HCT116 (cell line): ENCODE data around the gene DNAJC4. TPM values are rescaled to one million over a fixed set of nuclear protein-coding genes. Genes with fewer than 3 reads are reported as not detected.

Experiments used
- ATAC-seq: fragments of 200-7000 bp; cut with Tn5 transposase; 2 replicates; pipeline ENCODE4 v1.9.1; 2020; ENCODE audit warnings: mild to moderate bottlenecking, moderate library complexity
- Bru-seq: library from RNA; stranded (reverse); fragments of 400-500 nt; gene quantifications from one replicate; lab custom pipeline; 2021; lab: Mats Ljungman, UMichigan
- BruChase-seq, 2 experiments: library from RNA; stranded (reverse); fragments of 400-500 nt; gene quantifications; one replicate each; lab custom pipeline; 2021; lab: Mats Ljungman, UMichigan
- BruUV-seq: library from RNA; stranded (reverse); fragments of 400-500 nt; replicated peaks from 2 replicates; lab custom pipeline; 2021; lab: Mats Ljungman, UMichigan
- CTCF ChIA-PET: fragments of 300-600 bp; sonication (Branson Sonifier 250); formaldehyde crosslinking; loops from one replicate; lab custom pipeline; 2021; ENCODE audit warnings: antibody characterized with exemption; lab: Charles Lee
- POLR2A ChIA-PET: fragments of 300-600, 350-600 bp; sonication (Branson Sonifier 250); formaldehyde crosslinking; loops from one replicate; lab custom pipeline; 2021; ENCODE audit warnings: antibody characterized with exemption; lab: Charles Lee
- RAD21 ChIA-PET, 2 experiments: fragments of 300-600 bp; sonication (Branson Sonifier 250); formaldehyde crosslinking; loops; one replicate each; lab custom pipeline; 2023; ENCODE audit warnings: low total read pairs in 2 of 2; ENCODE audit not compliant: uncharacterized antibody in 2 of 2, unreplicated experiment in 2 of 2, low non-redundant PET in 1 of 2; lab: Charles Lee
- DNase-seq: peaks from one replicate; pipeline ENCODE4 v3.0.0-alpha.2; 2010; ENCODE audit warnings: low read depth, low spot score
- H2AFZ ChIP-seq: fragments of 200-600 bp; shearing (Covaris generic), sonication (generic); 2 replicates; pipeline ENCODE4 v1.6.1; 2017; ENCODE audit warnings: low read depth, mixed run types, mixed read lengths, antibody characterized with exemption, low read length; ENCODE audit not compliant: poor library complexity, severe bottlenecking
- H3K27ac ChIP-seq: 2 replicates; pipeline ENCODE4 v1.5.1; 2012; ENCODE audit warnings: low read depth, low read length
- H3K27me3 ChIP-seq: fragments of 200-600 bp; sonication (generic); 2 replicates; pipeline ENCODE4 v1.6.1; 2016; ENCODE audit warnings: mixed run types, low read length, mixed read lengths; ENCODE audit not compliant: insufficient read depth
- H3K36me3 ChIP-seq, 2 experiments: fragments of 200-500 bp in 1 of 2; fragments of 200-600 bp in 1 of 2; sonication (Bioruptor generic) in 1 of 2; sonication (generic) in 1 of 2; 2 replicates each; pipeline versions ENCODE4 v1.5.1 to v1.6.1; 2014 to 2016; ENCODE audit warnings: low read length in 2 of 2, inconsistent platforms in 1 of 2, mixed read lengths in 1 of 2, mixed run types in 1 of 2; ENCODE audit not compliant: insufficient read depth in 2 of 2, control insufficient read depth in 1 of 2
- H3K4me1 ChIP-seq, 2 experiments: fragments of 200-600 bp in 1 of 2; sonication (generic) in 1 of 2; 2 replicates each; pipeline versions ENCODE4 v1.5.1 to v1.6.1; 2012 to 2017; ENCODE audit warnings: low read length in 2 of 2, inconsistent platforms in 1 of 2, mild to moderate bottlenecking in 1 of 2, mixed read lengths in 1 of 2, mixed run types in 1 of 2, moderate library complexity in 1 of 2; ENCODE audit not compliant: insufficient read depth in 2 of 2, control insufficient read depth in 1 of 2
- H3K4me2 ChIP-seq: fragments of 200-600 bp; sonication (generic); 2 replicates; pipeline ENCODE4 v1.6.1; 2017; ENCODE audit warnings: mixed run types, low read length, mixed read lengths
- H3K4me3 ChIP-seq, 2 experiments: fragments of 200-600 bp in 1 of 2; sonication (generic) in 1 of 2; replicated peaks in 1 of 2; 2 replicates each; pipeline ENCODE4 v1.5.1; 2011 to 2016; ENCODE audit warnings: low read length in 2 of 2, control low read depth in 1 of 2, low read depth in 1 of 2, mild to moderate bottlenecking in 1 of 2, mixed read lengths in 1 of 2, mixed run types in 1 of 2
- H3K79me2 ChIP-seq: fragments of 200-600 bp; sonication (generic); 2 replicates; pipeline ENCODE4 v1.6.1; 2017; ENCODE audit warnings: mild to moderate bottlenecking, mixed run types, low read length, moderate library complexity, mixed read lengths; ENCODE audit not compliant: insufficient read depth
- H3K9ac ChIP-seq: fragments of 200-600 bp; sonication (generic); 2 replicates; pipeline ENCODE4 v1.6.1; 2016; ENCODE audit warnings: low read length, mixed read lengths
- H3K9me2 ChIP-seq: fragments of 200-600 bp; sonication (generic), shearing (Covaris generic); 2 replicates; pipeline ENCODE4 v1.6.1; 2017; ENCODE audit warnings: mixed run types, mild to moderate bottlenecking, moderate library complexity; ENCODE audit not compliant: insufficient read depth
- H3K9me3 ChIP-seq, 2 experiments: fragments of 200-500 bp in 1 of 2; fragments of 200-600 bp in 1 of 2; sonication (Bioruptor generic) in 1 of 2; sonication (generic) in 1 of 2; 2 replicates each; pipeline ENCODE4 v1.6.1; 2014 to 2017; ENCODE audit warnings: low read length in 2 of 2, mixed read lengths in 2 of 2, inconsistent platforms in 1 of 2, low read depth in 1 of 2, mild to moderate bottlenecking in 1 of 2, mixed run types in 1 of 2, moderate library complexity in 1 of 2; ENCODE audit not compliant: control insufficient read depth in 1 of 2, insufficient read depth in 1 of 2
- H4K20me1 ChIP-seq: fragments of 200-600 bp; sonication (generic), shearing (Covaris generic); 2 replicates; pipeline ENCODE4 v1.6.1; 2017; ENCODE audit warnings: mixed run types, mild to moderate bottlenecking, moderate library complexity; ENCODE audit not compliant: insufficient read depth
- EGR1 ChIP-seq: IDR thresholded peaks from 2 replicates; pipeline ENCODE4 v1.6.1; 2012; ENCODE audit warnings: low read depth
- ELF1 ChIP-seq: IDR thresholded peaks from 2 replicates; pipeline ENCODE4 v1.6.1; 2012; ENCODE audit warnings: low read depth, borderline replicate concordance
- FOSL1 ChIP-seq: IDR thresholded peaks from 2 replicates; pipeline ENCODE4 v1.6.1; 2012; ENCODE audit warnings: low read depth
- POLR2A ChIP-seq: IDR thresholded peaks from 2 replicates; pipeline ENCODE4 v1.7.0; 2011; ENCODE audit warnings: borderline replicate concordance; ENCODE audit not compliant: insufficient read depth, insufficient read length; ENCODE audit errors: extremely low read depth
- POLR2AphosphoS5 ChIP-seq: IDR thresholded peaks from 2 replicates; pipeline ENCODE4 v1.6.1; 2011; ENCODE audit warnings: mild to moderate bottlenecking, low read depth, low read length, moderate library complexity
- RAD21 ChIP-seq: IDR thresholded peaks from 2 replicates; pipeline ENCODE4 v1.6.1; 2012; ENCODE audit warnings: low read depth, mild to moderate bottlenecking
- SP1 ChIP-seq: IDR thresholded peaks from 2 replicates; pipeline ENCODE4 v1.6.1; 2012; ENCODE audit warnings: low read depth
- TCF7L2 ChIP-seq: IDR thresholded peaks from 2 replicates; pipeline ENCODE4 v1.7.0; 2011; ENCODE audit warnings: borderline replicate concordance, inconsistent platforms; ENCODE audit not compliant: insufficient read depth, insufficient read length; ENCODE audit errors: extremely low read depth
- YY1 ChIP-seq: IDR thresholded peaks from 2 replicates; pipeline ENCODE4 v1.6.1; 2011; ENCODE audit warnings: low read length, low read depth, moderate library complexity, mild to moderate bottlenecking; ENCODE audit not compliant: insufficient replicate concordance; ENCODE audit errors: extremely low read depth
- ZFX ChIP-seq: fragments of 450-650 bp; IDR thresholded peaks from 2 replicates; pipeline ENCODE4 v1.6.1; 2017
- intact Hi-C: fragments of 100-400 bp; cut with micrococcal nuclease; formaldehyde crosslinking; loops from 2 replicates; pipeline ENCODE4 v1.10.0; 2022
- long read RNA-seq: library from polyadenylated mRNA; unstranded; transcript quantifications from one replicate; pipeline ENCODE4 v2.0.0, GENCODE V29; 2021; ENCODE audit not compliant: unreplicated experiment
- polyA plus RNA-seq: library from polyadenylated mRNA; unstranded; fragments of >200 nt; gene quantifications from 2 replicates; pipeline ENCODE4 v1.2.1, GENCODE V29; 2012; ENCODE audit warnings: missing spikeins
- total RNA-seq: library from RNA; stranded (reverse); gene quantifications from one replicate; pipeline ENCODE4 v1.2.1, GENCODE V29; 2021; ENCODE audit not compliant: unreplicated experiment
- TF ChIP-seq, protein P1 (sequence below): IDR thresholded peaks from 2 replicates; pipeline ENCODE4 v1.6.1; 2011; ENCODE audit warnings: mild to moderate bottlenecking, low read length, moderate library complexity; ENCODE audit not compliant: insufficient replicate concordance; ENCODE audit errors: extremely low read depth

DNAJC4 gene, protein sequence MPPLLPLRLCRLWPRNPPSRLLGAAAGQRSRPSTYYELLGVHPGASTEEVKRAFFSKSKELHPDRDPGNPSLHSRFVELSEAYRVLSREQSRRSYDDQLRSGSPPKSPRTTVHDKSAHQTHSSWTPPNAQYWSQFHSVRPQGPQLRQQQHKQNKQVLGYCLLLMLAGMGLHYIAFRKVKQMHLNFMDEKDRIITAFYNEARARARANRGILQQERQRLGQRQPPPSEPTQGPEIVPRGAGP
- total RNA-seq (25.8 TPM), Bru-seq, nascent RNA (percentile 49 among the genes with signal in this experiment), BruChase-seq, experiment 1, labeled RNA remaining after a 6-hour chase (percentile 71 among the genes with signal in this experiment), BruChase-seq, experiment 2, labeled RNA remaining after a 2-hour chase (percentile 63 among the genes with signal in this experiment)
- polyA plus RNA-seq, result 31.7 and 34.5 TPM in 2 replicates
- long read RNA-seq, partial matches to known transcripts, result 23 of 37 reads
- long read RNA-seq, other reads (novel, unspliced or antisense), result 13 of 37 reads

DNA sequence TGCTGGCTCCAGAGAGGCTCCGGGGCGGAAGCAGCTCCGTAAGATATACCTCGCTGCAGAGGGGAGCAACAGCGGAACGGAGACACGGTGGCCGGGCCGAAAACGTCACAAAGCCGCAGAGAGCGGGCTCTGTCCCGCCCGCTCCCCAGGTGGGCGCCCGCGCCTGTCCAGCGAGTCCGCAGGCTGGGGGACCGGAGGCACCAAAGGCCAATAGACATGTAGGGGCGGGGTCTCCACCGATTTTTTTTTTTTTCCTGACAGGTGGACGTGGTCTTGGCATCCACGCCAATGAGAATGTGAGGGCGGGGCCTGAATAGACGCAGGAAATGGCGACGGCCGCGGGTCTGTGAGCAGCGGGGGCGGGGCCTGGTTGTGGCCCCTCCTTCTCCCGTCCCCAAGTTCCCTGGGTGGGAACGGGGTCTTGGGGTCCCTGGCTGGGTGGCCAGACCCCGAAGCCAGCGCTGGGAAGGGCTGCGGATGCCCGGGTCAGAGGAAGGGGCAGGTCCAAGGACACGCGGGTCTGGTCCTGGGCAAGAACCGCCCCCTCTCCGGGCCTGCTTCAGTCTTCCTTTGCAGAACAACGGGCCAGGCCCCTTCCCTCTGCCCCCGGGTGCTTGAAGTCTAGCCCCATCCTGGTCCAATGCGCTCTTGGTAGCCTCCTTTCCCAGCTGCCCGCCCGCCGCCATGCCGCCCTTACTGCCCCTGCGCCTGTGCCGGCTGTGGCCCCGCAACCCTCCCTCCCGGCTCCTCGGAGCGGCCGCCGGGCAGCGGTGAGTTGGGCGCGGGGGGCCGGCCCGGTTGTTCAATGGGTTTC lies at the start of gene DNAJC4:
Gene DNAJC4, plus strand, starts transcription at position 378 of the 814 bp plus-strand sequence. Its CDS starts 307 bp downstream, at position 685.
- Histone ChIP-seq H3K4me2 (peak within 1 kb of the TSS; percentile 99), H2AFZ (no peak within 1 kb of the TSS), H3K79me2 (peaks cover 16% of the 10 kb centered on the region), H4K20me1 (no peaks in the 10 kb centered on the region), H3K27me3 (no peaks in the 10 kb centered on the region), H3K9me2 (no peaks in the 10 kb centered on the region), H3K4me3 (peak within 1 kb of the TSS; percentile 71 to 89), H3K9me3 (no peaks in the 10 kb centered on the region), H3K27ac (peak within 1 kb of the TSS; percentile 61), H3K36me3 (no peaks in the 10 kb centered on the region), H3K4me1 (peaks cover 27 to 67% of the 10 kb centered on the region in 2 experiments), H3K9ac (peak within 1 kb of the TSS; percentile 88)
- ChIA-PET POLR2A (interaction anchor here (1.1 to 1.2 kb wide), 2 partner anchors 9 to 53 kb away, joined by 3 to 4 read pairs; no protein-coding TSS in a partner anchor), CTCF (no interaction called here), RAD21 (no interaction called here)
- TF ChIP-seq YY1 (peak; percentile 79), POLR2AphosphoS5 (peak; percentile 84), SP1 (no peak), RAD21 (no peak), ELF1 (no peak), FOSL1 (no peak), POLR2A (no peak), TCF7L2 (no peak), ZFX (peak; percentile 61; the same call in 1 of the 2 replicates), EGR1 (no peak)
- TF ChIP-seq, protein P1, sequence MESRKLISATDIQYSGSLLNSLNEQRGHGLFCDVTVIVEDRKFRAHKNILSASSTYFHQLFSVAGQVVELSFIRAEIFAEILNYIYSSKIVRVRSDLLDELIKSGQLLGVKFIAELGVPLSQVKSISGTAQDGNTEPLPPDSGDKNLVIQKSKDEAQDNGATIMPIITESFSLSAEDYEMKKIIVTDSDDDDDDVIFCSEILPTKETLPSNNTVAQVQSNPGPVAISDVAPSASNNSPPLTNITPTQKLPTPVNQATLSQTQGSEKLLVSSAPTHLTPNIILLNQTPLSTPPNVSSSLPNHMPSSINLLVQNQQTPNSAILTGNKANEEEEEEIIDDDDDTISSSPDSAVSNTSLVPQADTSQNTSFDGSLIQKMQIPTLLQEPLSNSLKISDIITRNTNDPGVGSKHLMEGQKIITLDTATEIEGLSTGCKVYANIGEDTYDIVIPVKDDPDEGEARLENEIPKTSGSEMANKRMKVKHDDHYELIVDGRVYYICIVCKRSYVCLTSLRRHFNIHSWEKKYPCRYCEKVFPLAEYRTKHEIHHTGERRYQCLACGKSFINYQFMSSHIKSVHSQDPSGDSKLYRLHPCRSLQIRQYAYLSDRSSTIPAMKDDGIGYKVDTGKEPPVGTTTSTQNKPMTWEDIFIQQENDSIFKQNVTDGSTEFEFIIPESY, result peak; percentile 5
- no TSS peak for BruUV-seq
- ATAC-seq (peak; percentile 41), DNase-seq (peak; percentile 89)
- intact Hi-C loops, result no loop called here
